ENCODE measurements around the gene BACH2. TPM values are rescaled to one million over a fixed set of nuclear protein-coding genes. Genes with fewer than 3 reads are reported as not detected.
A peak's percentile ranks its signal among the peaks of the same experiment; 100 is the strongest.

The BACH2 gene
- total RNA-seq, 1 donor = 0.27 TPM

DNA sequence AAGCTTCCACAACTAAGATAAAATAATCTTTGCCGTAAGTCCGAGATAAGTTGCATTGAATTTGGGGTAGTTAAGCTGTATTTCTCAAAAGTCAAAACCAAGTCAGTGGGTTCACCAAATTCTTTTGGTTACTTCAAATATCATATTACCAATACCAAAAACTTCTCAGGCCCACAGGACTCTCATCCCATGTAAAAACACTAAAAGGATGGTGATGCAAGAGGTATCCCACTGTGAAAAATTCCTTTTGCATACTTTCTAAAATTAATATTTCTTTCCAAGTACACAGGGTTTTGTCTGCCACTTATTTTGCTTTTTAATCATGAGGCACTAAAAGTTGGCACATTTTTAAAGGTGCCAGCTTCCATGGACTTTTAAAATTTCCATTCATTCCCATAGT lies 251.1 kb downstream of the BACH2 start:
- TF ChIP-seq, protein P1, sequence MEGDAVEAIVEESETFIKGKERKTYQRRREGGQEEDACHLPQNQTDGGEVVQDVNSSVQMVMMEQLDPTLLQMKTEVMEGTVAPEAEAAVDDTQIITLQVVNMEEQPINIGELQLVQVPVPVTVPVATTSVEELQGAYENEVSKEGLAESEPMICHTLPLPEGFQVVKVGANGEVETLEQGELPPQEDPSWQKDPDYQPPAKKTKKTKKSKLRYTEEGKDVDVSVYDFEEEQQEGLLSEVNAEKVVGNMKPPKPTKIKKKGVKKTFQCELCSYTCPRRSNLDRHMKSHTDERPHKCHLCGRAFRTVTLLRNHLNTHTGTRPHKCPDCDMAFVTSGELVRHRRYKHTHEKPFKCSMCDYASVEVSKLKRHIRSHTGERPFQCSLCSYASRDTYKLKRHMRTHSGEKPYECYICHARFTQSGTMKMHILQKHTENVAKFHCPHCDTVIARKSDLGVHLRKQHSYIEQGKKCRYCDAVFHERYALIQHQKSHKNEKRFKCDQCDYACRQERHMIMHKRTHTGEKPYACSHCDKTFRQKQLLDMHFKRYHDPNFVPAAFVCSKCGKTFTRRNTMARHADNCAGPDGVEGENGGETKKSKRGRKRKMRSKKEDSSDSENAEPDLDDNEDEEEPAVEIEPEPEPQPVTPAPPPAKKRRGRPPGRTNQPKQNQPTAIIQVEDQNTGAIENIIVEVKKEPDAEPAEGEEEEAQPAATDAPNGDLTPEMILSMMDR (IDR thresholded peaks at IDR 0.05; ENCODE audit: insufficient read depth, low read length) = no peak
- peak; percentile 16 for DNase-seq (ENCODE audit: low read depth)
- no peak overlapping the region for H3K4me3 ChIP-seq (ENCODE audit: low read depth, low read length)

DNA sequence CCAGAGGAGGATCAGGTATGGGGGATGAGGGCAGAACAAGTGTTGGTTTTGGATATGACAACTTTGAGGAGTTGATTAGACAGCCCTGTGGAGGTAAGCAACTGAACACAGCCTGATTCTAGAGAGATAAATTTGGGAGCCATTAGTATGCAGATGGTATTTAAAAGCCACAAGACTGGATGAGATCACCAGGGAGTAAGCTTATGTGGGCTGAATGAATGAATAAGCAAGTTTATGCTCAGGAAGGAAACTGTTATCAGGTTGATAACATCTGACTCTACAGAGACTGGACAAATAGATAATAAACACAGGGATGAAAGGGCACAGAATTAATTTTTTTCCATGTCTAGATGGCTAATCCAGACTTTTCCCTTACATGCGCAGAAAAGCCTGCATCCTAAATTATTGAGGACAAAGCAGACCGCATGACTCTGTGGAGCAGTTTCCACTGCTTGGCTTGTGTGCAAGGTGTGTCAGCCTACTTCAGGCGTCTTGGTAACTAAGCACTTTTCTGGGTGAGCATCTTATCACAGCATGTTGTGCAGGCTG lies 251.7 kb downstream of the BACH2 start:
- no peak overlapping the region for H3K4me3 ChIP-seq (ENCODE audit: low read depth, low read length)
- peak; percentile 22 for DNase-seq (ENCODE audit: low read depth)
- TF ChIP-seq, protein P1 (IDR thresholded peaks at IDR 0.05; ENCODE audit: insufficient read depth, low read length) = no peak

DNA sequence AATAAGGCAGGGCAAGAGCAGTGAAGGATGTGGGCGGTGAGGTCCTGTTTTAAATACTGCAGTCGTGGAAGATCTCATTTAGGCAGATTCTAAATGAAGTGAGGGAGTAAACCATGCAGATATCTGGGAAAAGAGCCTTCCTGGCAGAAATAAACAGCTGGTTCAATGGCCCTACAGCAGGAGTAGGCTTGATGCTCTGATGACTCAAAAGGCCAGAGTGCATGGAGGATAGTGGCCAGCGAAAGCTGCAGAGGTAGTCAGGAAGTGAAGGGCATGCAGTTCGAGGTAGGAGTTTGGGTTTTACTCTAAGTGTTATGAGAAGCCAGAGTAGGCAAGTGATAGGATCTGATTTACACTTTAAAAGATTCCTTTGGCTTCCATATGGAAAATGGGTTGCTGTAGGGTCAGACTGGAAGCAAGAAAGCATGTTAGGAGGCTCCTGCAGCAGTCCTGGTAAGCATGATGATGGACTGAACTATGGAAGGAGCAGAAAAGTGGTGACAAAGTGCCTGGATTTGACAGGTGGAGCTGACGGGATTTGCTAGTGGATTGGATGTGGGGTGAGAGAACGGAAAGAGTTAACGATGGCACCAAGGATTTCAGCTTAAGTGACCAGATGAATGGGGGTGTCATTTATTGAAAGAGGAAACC lies 252.3 kb downstream of the BACH2 start:
- H3K4me3 ChIP-seq (ENCODE audit: low read depth, low read length) = no peak overlapping the region
- TF ChIP-seq, protein P1 (IDR thresholded peaks at IDR 0.05; ENCODE audit: insufficient read depth, low read length) = no peak
- DNase-seq (ENCODE audit: low read depth) = no peak

DNA sequence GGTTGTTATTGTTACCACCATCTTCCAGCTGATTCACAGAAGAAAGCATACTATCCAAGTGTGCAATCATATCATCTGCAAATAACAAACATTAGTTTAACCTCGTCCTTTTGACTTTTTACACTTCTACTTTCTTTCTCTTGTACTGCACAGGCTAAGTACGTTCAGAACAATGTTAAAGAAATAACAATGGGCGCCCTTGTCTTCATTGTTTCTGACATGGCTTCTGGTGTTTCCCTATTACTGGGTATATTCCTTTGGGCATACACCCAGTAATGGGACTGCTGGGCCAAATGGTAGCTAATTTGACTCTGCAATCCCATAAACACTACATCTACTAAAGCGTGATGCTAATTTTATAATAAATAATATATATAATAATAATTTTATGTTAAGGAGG lies 255.7 kb downstream of the BACH2 start:
- DNase-seq (ENCODE audit: low read depth) = no peak
- TF ChIP-seq, protein P1 (IDR thresholded peaks at IDR 0.05; ENCODE audit: insufficient read depth, low read length) = no peak
- H3K4me3 ChIP-seq (ENCODE audit: low read depth, low read length) = no peak overlapping the region

DNA sequence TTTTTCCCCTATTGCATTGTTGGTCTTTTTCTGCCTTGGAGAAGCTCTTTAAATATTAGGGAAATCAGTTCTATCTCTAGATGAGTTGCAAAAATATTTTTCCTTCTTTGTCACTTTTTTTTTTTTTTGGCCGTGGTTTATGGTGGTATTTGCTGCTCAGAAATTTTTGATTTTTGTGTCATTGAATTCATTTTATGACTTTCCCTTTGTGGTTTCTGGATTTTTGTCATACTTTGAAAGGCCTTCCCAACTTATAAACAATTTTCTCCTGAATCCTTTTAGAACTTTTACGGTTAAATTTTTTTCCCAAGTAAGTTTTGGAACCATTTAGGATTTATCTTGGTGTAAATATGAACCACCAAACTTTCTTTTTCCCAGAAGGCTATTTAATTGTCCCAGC lies 256.7 kb downstream of the BACH2 start:
- DNase-seq (ENCODE audit: low read depth) = no peak
- TF ChIP-seq, protein P1 (IDR thresholded peaks at IDR 0.05; ENCODE audit: insufficient read depth, low read length) = no peak
- no peak overlapping the region for H3K4me3 ChIP-seq (ENCODE audit: low read depth, low read length)

DNA sequence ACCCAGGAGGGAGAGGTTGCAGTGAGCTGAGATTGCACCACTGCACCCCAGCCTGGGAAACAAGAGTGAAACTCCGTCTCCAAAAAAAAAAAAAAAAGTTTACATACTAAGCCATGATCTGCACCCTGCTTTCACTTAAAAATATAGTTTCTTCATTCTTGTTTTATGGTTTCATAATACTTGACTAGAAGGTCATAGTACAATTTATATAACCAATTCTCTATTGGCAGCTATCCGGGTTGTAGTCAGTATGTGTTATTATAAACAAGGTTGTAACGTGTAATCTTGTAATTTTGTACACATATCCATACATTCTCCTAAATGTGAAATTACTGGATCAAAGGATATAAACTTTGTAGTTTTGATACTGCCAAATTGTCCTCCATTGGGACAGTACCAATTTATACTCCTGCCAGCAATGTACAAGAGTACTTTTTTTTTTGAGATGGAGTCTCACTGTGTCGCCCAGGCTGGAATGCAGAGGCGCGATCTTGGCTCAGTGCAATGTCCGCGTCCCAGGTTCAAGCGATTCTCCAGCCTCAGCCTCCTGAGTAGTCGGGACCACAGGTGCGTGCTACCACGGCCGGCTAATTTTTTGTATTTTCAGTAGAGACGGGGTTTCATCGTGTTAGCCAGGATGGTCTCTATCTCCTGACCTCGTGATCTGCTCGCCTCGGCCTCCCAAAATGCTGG lies 257.5 kb downstream of the BACH2 start:
- TF ChIP-seq, protein P1 (IDR thresholded peaks at IDR 0.05; ENCODE audit: insufficient read depth, low read length) = no peak
- DNase-seq (ENCODE audit: low read depth) = no peak
- no peak overlapping the region for H3K4me3 ChIP-seq (ENCODE audit: low read depth, low read length)
